HT-29 (cell line): Measurements from ENCODE around the gene BSPRY. TPM values are rescaled to one million over a fixed set of nuclear protein-coding genes. Genes with fewer than 3 reads are reported as not detected.
A peak's percentile ranks its signal among the peaks of the same experiment; 100 is the strongest.
"Not testable (repeated sequence)": the region's sequence is repeated elsewhere in the genome, so short reads cannot be mapped to it uniquely, and the experiment has no call there.

Experiments used
- DNase-seq: peaks from one replicate; pipeline ENCODE4 v3.0.0-alpha.2; 2015; ENCODE audit warnings: low spot score
- total RNA-seq: library from RNA; depleted of rRNA; stranded (reverse); fragments of >200 nt; shearing (Covaris generic); gene quantifications from 2 replicates; pipeline ENCODE4 v1.2.3, GENCODE V29; 2014

BSPRY gene
- total RNA-seq, 1 experiment from 2014 or later: 31.5 TPM

GRCh38 chr9:113370806-113371325, 21.5 kb downstream of the BSPRY start:
- no peak for DNase-seq

- DNase-seq: no peak
Observed at GRCh38 chr9:113372059-113372458, 22.7 kb downstream of the BSPRY start.

GRCh38 chr9:113373256-113373655, 23.9 kb downstream of the BSPRY start:
- no peak for DNase-seq

GRCh38 chr9:113373676-113374392, 24.5 kb downstream of the BSPRY start:
- DNase-seq: no peak

- peak; percentile 57 for DNase-seq
Observed at GRCh38 chr9:113375057-113376023, 26.0 kb downstream of the BSPRY start.

- DNase-seq: peak; percentile 81
Observed at GRCh38 chr9:113376634-113377567, 27.6 kb downstream of the BSPRY start, which contains the start of gene HDHD3. TSS of gene HDHD3 (minus strand) at chr9:113376986. CDS start at chr9:113374354, 2,632 bp downstream.

GRCh38 chr9:113379094-113379828, 29.9 kb downstream of the BSPRY start:
- not testable (repeated sequence) for DNase-seq

GRCh38 chr9:113379829-113380210, 30.5 kb downstream of the BSPRY start:
- DNase-seq: not testable (repeated sequence)

- DNase-seq: peak; percentile 44
Observed at GRCh38 chr9:113380869-113381378, 31.6 kb downstream of the BSPRY start.

- not testable (repeated sequence) for DNase-seq
Observed at GRCh38 chr9:113381441-113381840, 32.1 kb downstream of the BSPRY start.

- DNase-seq: peak; percentile 93
Observed at GRCh38 chr9:113381909-113382411, 32.6 kb downstream of the BSPRY start.

GRCh38 chr9:113386571-113387393, 37.4 kb downstream of the BSPRY start:
- DNase-seq: no peak

- peak; percentile 84 for DNase-seq
Observed at GRCh38 chr9:113387560-113388230, 38.4 kb downstream of the BSPRY start.

GRCh38 chr9:113388833-113389232, 39.5 kb downstream of the BSPRY start:
- DNase-seq: no peak

- DNase-seq: no peak
Observed at GRCh38 chr9:113389451-113389850, 40.1 kb downstream of the BSPRY start.

GRCh38 chr9:113390192-113390960, 41.0 kb downstream of the BSPRY start:
- no peak for DNase-seq

GRCh38 chr9:113391917-113392316, 42.6 kb downstream of the BSPRY start:
- DNase-seq: no peak

GRCh38 chr9:113393281-113393680, 43.9 kb downstream of the BSPRY start:
- no peak for DNase-seq
